Hematopoietic multipotent progenitor cell treated with erythropoietin and hydrocortisone succinate and interleukin-3 and kit ligand, for 8 days (in vitro differentiated cells): ENCODE results near the gene TAPBPL.
"Not testable (repeated sequence)": the region's sequence is repeated elsewhere in the genome, so short reads cannot be mapped to it uniquely, and the experiment has no call there.

Experiments used
- DNase-seq: peaks from one replicate; pipeline ENCODE4 v3.0.0-alpha.2; 2015

The TAPBPL gene

GRCh38 chr12:6493497-6494257 lies 41.8 kb downstream of the TAPBPL start, which contains the start of gene NCAPD2:
Gene NCAPD2, plus strand, starts transcription at chr12:6494102. Its CDS starts 997 bp downstream, at chr12:6495099.
- peak; percentile 98 for DNase-seq

- DNase-seq, result peak; percentile 66
These were observed 42.5 kb downstream of the TAPBPL start for GRCh38 chr12:6494258-6494743.

GRCh38 chr12:6494968-6495367 lies 43.1 kb downstream of the TAPBPL start:
- peak; percentile 19 for DNase-seq

DNA sequence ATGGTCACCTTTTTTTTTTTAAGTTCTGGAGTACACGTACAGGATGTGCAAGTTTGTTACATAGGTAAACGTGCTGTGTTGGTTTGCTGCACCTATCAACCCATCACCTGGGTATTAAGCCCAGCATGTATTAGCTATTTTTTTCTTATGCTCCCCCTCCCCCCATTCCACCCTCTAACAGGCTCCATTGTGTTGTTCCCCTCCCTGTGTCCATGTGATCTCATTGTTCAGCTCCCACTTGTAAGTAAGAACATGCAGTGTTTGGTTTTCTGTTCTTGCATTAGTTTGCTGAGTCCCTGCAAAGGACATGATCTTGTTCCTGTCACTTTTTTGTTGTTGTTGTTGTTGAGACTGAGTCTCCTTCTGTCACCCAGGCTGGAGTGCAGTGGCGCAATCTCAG lies 45.4 kb downstream of the TAPBPL start:
- not testable (repeated sequence) for DNase-seq

GRCh38 chr12:6500466-6500865 lies 48.6 kb downstream of the TAPBPL start:
- no peak for DNase-seq

GRCh38 chr12:6507102-6507998 lies 55.5 kb downstream of the TAPBPL start:
- peak; percentile 16 for DNase-seq

DNA sequence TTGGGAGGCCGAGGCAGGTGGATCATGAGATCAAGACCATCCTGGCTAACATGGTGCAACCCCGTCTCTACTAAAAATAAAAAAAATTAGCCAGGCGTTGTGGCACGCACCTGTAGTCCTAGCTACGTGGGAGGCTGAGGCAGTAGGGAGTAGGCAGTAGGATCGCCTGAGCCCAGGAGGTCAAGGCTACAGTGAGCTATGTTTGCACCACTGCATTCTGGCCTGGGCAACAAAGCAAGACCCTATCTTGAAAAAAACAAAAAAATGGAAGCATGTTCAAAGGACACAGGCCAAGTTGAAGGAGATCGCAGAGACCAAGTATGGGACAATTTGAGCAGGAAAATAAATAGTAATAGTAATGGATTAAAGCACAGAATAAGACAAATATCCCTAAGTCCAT lies 56.2 kb downstream of the TAPBPL start:
- DNase-seq, result no peak
